ENCODE results near the gene ITGB1.
"Not testable (repeated sequence)": the region's sequence is repeated elsewhere in the genome, so short reads cannot be mapped to it uniquely, and the experiment has no call there.

The ITGB1 gene

GRCh38 chr10:32980242-32980557 is 22.2 kb upstream of the ITGB1 start:
- no peak for DNase-seq

- DNase-seq, result not testable (repeated sequence)
These were observed 21.7 kb upstream of the ITGB1 start for GRCh38 chr10:32979719-32980118.

- no peak for DNase-seq
These were observed 21.0 kb upstream of the ITGB1 start for GRCh38 chr10:32979041-32979440.

- DNase-seq, result not testable (repeated sequence)
These were observed 20.1 kb upstream of the ITGB1 start for GRCh38 chr10:32977846-32978809.

GRCh38 chr10:32976338-32976737 is 18.3 kb upstream of the ITGB1 start:
- no peak for DNase-seq

- no peak for DNase-seq
These were observed 14.9 kb upstream of the ITGB1 start for GRCh38 chr10:32972929-32973328.

- DNase-seq, result no peak
These were observed 14.4 kb upstream of the ITGB1 start for GRCh38 chr10:32972460-32972859.

- DNase-seq, result no peak
These were observed 13.6 kb upstream of the ITGB1 start for GRCh38 chr10:32971536-32972091.

- DNase-seq, result no peak
These were observed 12.9 kb upstream of the ITGB1 start for GRCh38 chr10:32970910-32971309.

- no peak for DNase-seq
These were observed 6.2 kb upstream of the ITGB1 start for GRCh38 chr10:32964270-32964669.

GRCh38 chr10:32963096-32963495 is 5.1 kb upstream of the ITGB1 start:
- DNase-seq, result no peak

- no peak for DNase-seq
These were observed 4.5 kb upstream of the ITGB1 start for GRCh38 chr10:32962521-32962920.

- DNase-seq, result no peak
These were observed 3.9 kb upstream of the ITGB1 start for GRCh38 chr10:32961895-32962369.

GRCh38 chr10:32961343-32961894 is 3.4 kb upstream of the ITGB1 start:
- DNase-seq, result no peak

- no peak for DNase-seq
These were observed 2.0 kb upstream of the ITGB1 start for GRCh38 chr10:32960022-32960421.

- no peak for DNase-seq
These were observed 1.2 kb upstream of the ITGB1 start for GRCh38 chr10:32959006-32959920.

GRCh38 chr10:32957341-32958084 is 517 bp downstream of the ITGB1 start:
- peak; percentile 30 for DNase-seq

- no peak for DNase-seq
These were observed 1.4 kb downstream of the ITGB1 start for GRCh38 chr10:32956365-32957197.

GRCh38 chr10:32955790-32956189 is 2.2 kb downstream of the ITGB1 start:
- DNase-seq, result no peak

GRCh38 chr10:32955299-32955772 is 2.7 kb downstream of the ITGB1 start:
- no peak for DNase-seq
